Thyroid gland (tissue), 4 donors: Measurements from ENCODE around the gene IL4I1. TPM values are rescaled to one million over a fixed set of nuclear protein-coding genes. Genes with fewer than 3 reads are reported as not detected.

Experiments used
- DNase-seq, 2 donors: peaks; one replicate each; pipeline ENCODE4 v3.0.0-alpha.2; 2019
- H3K27ac ChIP-seq, 3 donors: fragments of 200-600 bp; sonication (generic); 1 replicate in 2 of 3; 2 replicates in 1 of 3; pipeline ENCODE4 v1.5.1; 2016 to 2019; ENCODE audit warnings: mild to moderate bottlenecking in 1 of 3, moderate library complexity in 1 of 3
- H3K27me3 ChIP-seq: fragments of 200-600 bp; sonication (generic); one replicate; pipeline ENCODE4 v1.5.1; 2019
- H3K36me3 ChIP-seq, 2 donors: fragments of 200-600 bp; sonication (generic); one replicate each; pipeline ENCODE4 v1.5.1; 2016 to 2019
- H3K4me1 ChIP-seq, 2 donors: fragments of 200-600 bp; sonication (generic); one replicate each; pipeline ENCODE4 v1.5.1; 2017 to 2019
- H3K4me3 ChIP-seq, 3 donors: fragments of 200-600 bp; sonication (generic); replicated peaks in 1 of 3; 1 replicate in 2 of 3; 2 replicates in 1 of 3; pipeline ENCODE4 v1.5.1; 2016; ENCODE audit warnings: mild to moderate bottlenecking in 1 of 3
- H3K9me3 ChIP-seq: fragments of 200-600 bp; sonication (generic); one replicate; pipeline ENCODE4 v1.5.1; 2017
- CTCF ChIP-seq, 6 experiments: fragments of 200-600 bp in 3 of 6; fragments of 450-650 bp in 3 of 6; sonication (generic) in 3 of 6; IDR thresholded peaks; one replicate each; pipeline ENCODE4 v1.5.1; 2016 to 2019; ENCODE audit warnings: antibody characterized with exemption in 6 of 6, mild to moderate bottlenecking in 2 of 6, inconsistent platforms in 1 of 6, moderate library complexity in 1 of 6
- POLR2A ChIP-seq, 2 donors: fragments of 450-650 bp; IDR thresholded peaks; one replicate each; pipeline ENCODE4 v1.6.1; 2017; ENCODE audit warnings: antibody characterized with exemption in 2 of 2, mild to moderate bottlenecking in 2 of 2, moderate library complexity in 1 of 2
- WGBS, 2 donors: methylation state at CpG; one replicate each; pipeline ENCODE4 v1.1.5; 2017; 5-methylcytosine and 5-hydroxymethylcytosine counted together
- intact Hi-C: fragments of 100-400 bp; cut with DNase I; formaldehyde crosslinking; loops from one replicate; pipeline ENCODE4 v1.15.1; 2023
- total RNA-seq, 4 donors: library from RNA; depleted of rRNA; stranded (reverse); fragments of >200 nt; gene quantifications; one replicate each; pipeline ENCODE4 v1.2.3, GENCODE V29; 2016

The IL4I1 gene
- total RNA-seq, 4 donors from 2014 or later = 0.83 TPM; not detected in 3

GRCh38 chr19:49857061-49857837 is 39.4 kb downstream of the IL4I1 start:
- TF ChIP-seq CTCF (IDR thresholded peaks at IDR 0.05) (no peak), POLR2A (IDR thresholded peaks at IDR 0.05) (no peak)
- intact Hi-C loops = loop anchor here (5.0 kb wide), 1 partner anchor 50 kb away; no protein-coding TSS in a partner anchor

DNA sequence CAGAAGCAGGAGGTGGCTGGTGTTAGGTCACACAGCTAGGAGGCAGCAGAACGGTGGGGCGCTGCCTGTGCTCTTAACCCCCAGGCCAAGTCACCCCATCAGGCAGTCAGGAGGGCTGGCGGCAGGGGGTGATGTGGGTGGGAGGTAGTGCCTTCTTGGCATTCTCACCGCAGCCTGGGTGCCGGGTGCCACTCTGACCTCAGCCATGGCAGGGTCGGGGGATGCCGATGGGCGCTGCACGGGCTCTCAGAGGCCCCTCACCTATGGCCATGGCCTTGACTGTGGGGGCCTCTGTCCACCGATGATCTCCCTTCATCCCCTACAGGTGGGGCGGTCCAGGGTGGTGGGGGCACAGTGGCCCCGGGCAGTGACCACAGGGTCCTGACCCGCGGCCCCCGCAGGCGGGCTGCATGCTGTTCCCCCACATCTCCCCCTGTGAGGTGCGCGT is 40.1 kb downstream of the IL4I1 start:
- intact Hi-C loops = loop anchor here (5.0 kb wide), 1 partner anchor 49 kb away; no protein-coding TSS in a partner anchor
- no peak for DNase-seq
- 94 to 100% methylated on average over 2 of the region's 18 CpGs for WGBS, 2 donors
- no peak for TF ChIP-seq POLR2A (IDR thresholded peaks at IDR 0.05)
- no peak for TF ChIP-seq CTCF (IDR thresholded peaks at IDR 0.05)
- peaks cover 15 to 20% of the 10 kb centered on the region in 2 donors for H3K4me1 ChIP-seq
- H3K9me3 ChIP-seq = no peaks in the 10 kb centered on the region
- no peak overlapping the region for H3K27ac ChIP-seq
- H3K36me3 ChIP-seq = peaks cover 35 to 49% of the 10 kb centered on the region in 2 donors
- H3K27me3 ChIP-seq = no peaks in the 10 kb centered on the region
- H3K4me3 ChIP-seq = no peak overlapping the region

More at GRCh38 chr19:49857061-49857837, 39.4 kb downstream of the IL4I1 start:
- no peak for DNase-seq
- Histone ChIP-seq H3K27ac (no peak overlapping the region), H3K4me1 (peaks cover 12 to 14% of the 10 kb centered on the region in 2 donors), H3K4me3 (no peak overlapping the region), H3K36me3 (peaks cover 35 to 50% of the 10 kb centered on the region in 2 donors), H3K9me3 (no peaks in the 10 kb centered on the region), H3K27me3 (no peaks in the 10 kb centered on the region)
- WGBS, 2 donors = 91 to 93% methylated on average over 19 to 20 of the region's 26 CpGs

- peak overlapping the region in 1 of 3 donors; percentile 17 for H3K27ac ChIP-seq
- no peaks in the 10 kb centered on the region for H3K9me3 ChIP-seq
- H3K4me3 ChIP-seq = no peak overlapping the region
- DNase-seq = no peak
- WGBS, 2 donors = 84 to 86% methylated on average over 18 to 21 of the region's 21 CpGs
- no peak for TF ChIP-seq CTCF (IDR thresholded peaks at IDR 0.05)
- no peak for TF ChIP-seq POLR2A (IDR thresholded peaks at IDR 0.05)
- H3K4me1 ChIP-seq = peaks cover 15 to 20% of the 10 kb centered on the region in 2 donors
- H3K36me3 ChIP-seq = peaks cover 35 to 44% of the 10 kb centered on the region in 2 donors
- no peaks in the 10 kb centered on the region for H3K27me3 ChIP-seq
- intact Hi-C loops = loop anchor here (5.0 kb wide), 1 partner anchor 49 kb away; no protein-coding TSS in a partner anchor
These were observed 40.8 kb downstream of the IL4I1 start for GRCh38 chr19:49855676-49856573.

GRCh38 chr19:49855277-49855675 is 41.4 kb downstream of the IL4I1 start:
- DNase-seq = no peak
- intact Hi-C loops = loop anchor here (5.0 kb wide), 1 partner anchor 48 kb away; no protein-coding TSS in a partner anchor
- 86 to 88% methylated on average over 10 to 12 of the region's 12 CpGs for WGBS, 2 donors
- H3K36me3 ChIP-seq = peaks cover 35 to 40% of the 10 kb centered on the region in 2 donors
- H3K4me1 ChIP-seq = peaks cover 15 to 20% of the 10 kb centered on the region in 2 donors
- no peak for TF ChIP-seq CTCF (IDR thresholded peaks at IDR 0.05)
- no peaks in the 10 kb centered on the region for H3K27me3 ChIP-seq
- H3K4me3 ChIP-seq = no peak overlapping the region
- H3K27ac ChIP-seq = peak overlapping the region in 1 of 3 donors; percentile 17
- no peaks in the 10 kb centered on the region for H3K9me3 ChIP-seq
